Liver (tissue), 9 donors: ENCODE measurements around the gene CLPX. TPM values are rescaled to one million over a fixed set of nuclear protein-coding genes. Genes with fewer than 3 reads are reported as not detected.

Experiments used
- DNase-seq: peaks from one replicate; pipeline ENCODE4 v3.0.0-alpha.2; 2017; ENCODE audit warnings: low spot score
- H3K27ac ChIP-seq, 2 donors: one replicate each; pipeline ENCODE4 v1.7.0; 2013; ENCODE audit warnings: inconsistent platforms in 2 of 2, low read length in 2 of 2, control low read depth in 1 of 2, low read depth in 1 of 2, mild to moderate bottlenecking in 1 of 2
- H3K27me3 ChIP-seq, 4 donors: one replicate each; pipeline versions ENCODE4 v1.6.1 to v1.7.0; 2013; ENCODE audit warnings: low read length in 3 of 4, inconsistent platforms in 1 of 4, mild to moderate bottlenecking in 1 of 4, moderate library complexity in 1 of 4; ENCODE audit not compliant: control insufficient read depth in 4 of 4, insufficient read depth in 4 of 4
- H3K36me3 ChIP-seq, 4 donors: one replicate each; pipeline versions ENCODE4 v1.6.1 to v1.7.0; 2013; ENCODE audit warnings: low read length in 3 of 4, mild to moderate bottlenecking in 3 of 4, low read depth in 1 of 4, moderate library complexity in 1 of 4; ENCODE audit not compliant: control insufficient read depth in 4 of 4, insufficient read depth in 3 of 4
- H3K4me1 ChIP-seq, 4 donors: one replicate each; pipeline versions ENCODE4 v1.6.1 to v1.7.0; 2013; ENCODE audit warnings: low read length in 3 of 4, mild to moderate bottlenecking in 3 of 4, moderate library complexity in 1 of 4; ENCODE audit not compliant: control insufficient read depth in 4 of 4, insufficient read depth in 4 of 4
- H3K4me3 ChIP-seq, 3 donors: one replicate each; pipeline versions ENCODE4 v1.6.1 to v1.7.0; 2013; ENCODE audit warnings: low read length in 3 of 3, control low read depth in 1 of 3, low read depth in 1 of 3, mild to moderate bottlenecking in 1 of 3
- H3K9ac ChIP-seq, 2 donors: one replicate each; pipeline ENCODE4 v1.7.0; 2013; ENCODE audit warnings: low read length in 2 of 2, mild to moderate bottlenecking in 2 of 2, moderate library complexity in 2 of 2, control low read depth in 1 of 2, low read depth in 1 of 2
- H3K9me3 ChIP-seq, 4 donors: one replicate each; pipeline versions ENCODE4 v1.6.1 to v1.7.0; 2013; ENCODE audit warnings: low read length in 3 of 4; ENCODE audit not compliant: control insufficient read depth in 4 of 4
- ATF3 ChIP-seq: IDR thresholded peaks from 2 replicates; pipeline ENCODE4 v1.6.1; 2016; ENCODE audit warnings: antibody characterized with exemption
- CTCF ChIP-seq: fragments of 150-350 bp; IDR thresholded peaks from 2 replicates; pipeline ENCODE4 v1.5.1; 2017; ENCODE audit warnings: improper control_type of control experiment, low read depth, low read length; ENCODE audit not compliant: missing input control
- EGR1 ChIP-seq, 2 donors: IDR thresholded peaks; 2 replicates each; pipeline ENCODE4 v1.6.1; 2016 to 2018; ENCODE audit warnings: antibody characterized with exemption in 2 of 2, low read depth in 2 of 2
- FOXA1 ChIP-seq: IDR thresholded peaks from 2 replicates; pipeline ENCODE4 v1.6.1; 2016; ENCODE audit warnings: antibody characterized with exemption
- FOXA2 ChIP-seq: IDR thresholded peaks from 2 replicates; pipeline ENCODE4 v1.6.1; 2016; ENCODE audit warnings: antibody characterized with exemption
- GABPA ChIP-seq, 2 donors: IDR thresholded peaks in 1 of 2; conservative IDR thresholded peaks in 1 of 2; 2 replicates each; pipeline ENCODE4 v1.6.1; 2016; ENCODE audit warnings: antibody characterized with exemption in 2 of 2, mild to moderate bottlenecking in 1 of 2, moderate library complexity in 1 of 2
- HNF4A ChIP-seq, 2 donors: conservative IDR thresholded peaks; 2 replicates each; pipeline ENCODE4 v1.6.1; 2016; ENCODE audit warnings: antibody characterized with exemption in 2 of 2, mild to moderate bottlenecking in 2 of 2
- HNF4G ChIP-seq: IDR thresholded peaks from 2 replicates; pipeline ENCODE4 v1.6.1; 2016; ENCODE audit warnings: antibody characterized with exemption
- JUND ChIP-seq, 2 donors: IDR thresholded peaks; 2 replicates each; pipeline ENCODE4 v1.6.1; 2016; ENCODE audit warnings: antibody characterized with exemption in 2 of 2
- MAX ChIP-seq: IDR thresholded peaks from 2 replicates; pipeline ENCODE4 v1.6.1; 2016; ENCODE audit warnings: antibody characterized with exemption
- RAD21 ChIP-seq, 2 donors: IDR thresholded peaks; 2 replicates each; pipeline ENCODE4 v1.6.1; 2016; ENCODE audit warnings: antibody characterized with exemption in 2 of 2, mild to moderate bottlenecking in 2 of 2
- REST ChIP-seq: IDR thresholded peaks from 2 replicates; pipeline ENCODE4 v1.6.1; 2016; ENCODE audit warnings: antibody characterized with exemption, mild to moderate bottlenecking
- RXRA ChIP-seq, 2 donors: IDR thresholded peaks; 2 replicates each; pipeline ENCODE4 v1.6.1; 2017 to 2018; ENCODE audit warnings: antibody characterized with exemption in 2 of 2, mild to moderate bottlenecking in 1 of 2
- TAF1 ChIP-seq: conservative IDR thresholded peaks from 2 replicates; pipeline ENCODE4 v1.6.1; 2016; ENCODE audit warnings: antibody characterized with exemption, mild to moderate bottlenecking
- YY1 ChIP-seq: IDR thresholded peaks from 2 replicates; pipeline ENCODE4 v1.6.1; 2016; ENCODE audit warnings: antibody characterized with exemption, mild to moderate bottlenecking
- ZBTB33 ChIP-seq: IDR thresholded peaks from 2 replicates; pipeline ENCODE4 v1.6.1; 2016; ENCODE audit warnings: antibody characterized with exemption
- WGBS: extraction: QIAGEN DNeasy Blood & Tissue Kit; methylation state at CpG from one replicate; pipeline ENCODE4 v1.1.7; 2013; 5-methylcytosine and 5-hydroxymethylcytosine counted together
- polyA plus RNA-seq, 2 donors: library from polyadenylated mRNA; stranded (reverse) in 1 of 2; unstranded in 1 of 2; fragments of 200-250 nt in 1 of 2; fragments of >200 nt in 1 of 2; fragmentation: Nextera tagmentation in 1 of 2; extraction: Ambion mirVana in 1 of 2; gene quantifications; one replicate each; pipeline versions ENCODE4 v1.2.1 to v1.2.3, GENCODE V29; 2013 to 2015
- total RNA-seq, 2 donors: library from RNA; depleted of rRNA; stranded (reverse); fragments of >200 nt; gene quantifications; one replicate each; pipeline ENCODE4 v1.2.3, GENCODE V29; 2014
- donor health status: healthy.
- donor health status: healthy.
- donor health status: healthy.
- donor health status: healthy.
- donor health status: healthy.

CLPX gene
- total and polyA plus RNA-seq, 4 donors = 24.8 to 79.4 (median 41.0) TPM

GRCh38 chr15:65204931-65205660, 20.0 kb upstream of the CLPX start:
- Histone ChIP-seq H3K27me3 (no peaks in the 10 kb centered on the region), H3K27ac (no peak overlapping the region), H3K9ac (no peak overlapping the region), H3K4me3 (no peak overlapping the region), H3K36me3 (no peaks in the 10 kb centered on the region), H3K9me3 (no peaks in the 10 kb centered on the region), H3K4me1 (no peaks in the 10 kb centered on the region)
- 93% methylated on average over 12 of the region's 12 CpGs for WGBS
- TF ChIP-seq FOXA1 = no peak
- no peak for TF ChIP-seq ATF3
- TF ChIP-seq CTCF = no peak
- TF ChIP-seq TAF1 = no peak
- no peak for TF ChIP-seq MAX
- TF ChIP-seq RAD21 (IDR thresholded peaks at IDR 0.05) = no peak
- TF ChIP-seq FOXA2 = no peak
- no peak for TF ChIP-seq HNF4G
- no peak for TF ChIP-seq EGR1 (IDR thresholded peaks at IDR 0.05; ENCODE audit: low read depth in 2 of 2)
- no peak for TF ChIP-seq GABPA (IDR thresholded peaks at IDR 0.05 in 1 of 2, conservative IDR thresholded peaks at IDR 0.05 in 1 of 2)
- no peak for TF ChIP-seq YY1
- TF ChIP-seq HNF4A (conservative IDR thresholded peaks at IDR 0.05) = no peak
- TF ChIP-seq RXRA (IDR thresholded peaks at IDR 0.05) = no peak
- TF ChIP-seq JUND (IDR thresholded peaks at IDR 0.05) = no peak
- DNase-seq = no peak

GRCh38 chr15:65204236-65204930, 19.2 kb upstream of the CLPX start:
- Histone ChIP-seq H3K27me3 (no peaks in the 10 kb centered on the region), H3K4me3 (no peak overlapping the region), H3K9ac (no peak overlapping the region), H3K36me3 (no peaks in the 10 kb centered on the region), H3K27ac (no peak overlapping the region), H3K4me1 (no peaks in the 10 kb centered on the region), H3K9me3 (no peaks in the 10 kb centered on the region)
- no peak for DNase-seq
- 95% methylated on average over 6 of the region's 6 CpGs for WGBS
- TF ChIP-seq HNF4A (conservative IDR thresholded peaks at IDR 0.05) = no peak
- no peak for TF ChIP-seq REST
- no peak for TF ChIP-seq RXRA (IDR thresholded peaks at IDR 0.05)
- no peak for TF ChIP-seq CTCF
- TF ChIP-seq FOXA2 = no peak
- TF ChIP-seq RAD21 (IDR thresholded peaks at IDR 0.05) = no peak
- TF ChIP-seq ZBTB33 = no peak
